A673 (cell line): Measurements from ENCODE around the gene RTP4.

ENCODE experiments used
- EZH2 ChIP-seq: fragments of 200-600 bp; sonication (generic); IDR thresholded peaks from 2 replicates; pipeline ENCODE4 v1.6.1; 2017; ENCODE audit warnings: borderline replicate concordance, low read depth, mild to moderate bottlenecking, mixed read lengths, antibody characterized with exemption, low read length; ENCODE audit not compliant: poor library complexity, severe bottlenecking
- TF ChIP-seq, protein P1 (sequence below): fragments of 300-800, 200-600 bp; sonication (generic); conservative IDR thresholded peaks from 2 replicates; pipeline ENCODE4 v1.5.1; 2017; ENCODE audit warnings: low read depth, mild to moderate bottlenecking, antibody characterized with exemption, low read length, moderate library complexity, mixed read lengths

DNA sequence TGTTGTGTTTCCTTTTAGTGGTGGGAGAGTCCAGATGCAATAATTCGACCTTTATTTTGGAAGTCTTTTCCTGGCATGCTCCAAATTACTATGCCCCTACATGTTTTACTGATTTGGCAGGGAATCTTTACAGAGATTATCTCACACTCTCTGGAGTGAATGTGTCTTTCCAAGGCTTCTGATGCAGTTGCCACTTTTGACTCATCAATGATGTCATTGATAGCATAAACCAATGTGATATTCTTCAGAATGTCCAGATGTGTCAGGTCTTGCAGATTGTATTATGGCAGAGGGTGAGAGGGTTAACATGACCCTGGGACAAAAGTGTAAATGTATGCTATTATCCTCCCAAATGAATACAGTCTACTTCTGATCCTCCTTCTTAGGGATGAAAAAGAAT is 9.7 kb downstream of the RTP4 start:
- TF ChIP-seq, protein P1, sequence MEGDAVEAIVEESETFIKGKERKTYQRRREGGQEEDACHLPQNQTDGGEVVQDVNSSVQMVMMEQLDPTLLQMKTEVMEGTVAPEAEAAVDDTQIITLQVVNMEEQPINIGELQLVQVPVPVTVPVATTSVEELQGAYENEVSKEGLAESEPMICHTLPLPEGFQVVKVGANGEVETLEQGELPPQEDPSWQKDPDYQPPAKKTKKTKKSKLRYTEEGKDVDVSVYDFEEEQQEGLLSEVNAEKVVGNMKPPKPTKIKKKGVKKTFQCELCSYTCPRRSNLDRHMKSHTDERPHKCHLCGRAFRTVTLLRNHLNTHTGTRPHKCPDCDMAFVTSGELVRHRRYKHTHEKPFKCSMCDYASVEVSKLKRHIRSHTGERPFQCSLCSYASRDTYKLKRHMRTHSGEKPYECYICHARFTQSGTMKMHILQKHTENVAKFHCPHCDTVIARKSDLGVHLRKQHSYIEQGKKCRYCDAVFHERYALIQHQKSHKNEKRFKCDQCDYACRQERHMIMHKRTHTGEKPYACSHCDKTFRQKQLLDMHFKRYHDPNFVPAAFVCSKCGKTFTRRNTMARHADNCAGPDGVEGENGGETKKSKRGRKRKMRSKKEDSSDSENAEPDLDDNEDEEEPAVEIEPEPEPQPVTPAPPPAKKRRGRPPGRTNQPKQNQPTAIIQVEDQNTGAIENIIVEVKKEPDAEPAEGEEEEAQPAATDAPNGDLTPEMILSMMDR: no peak
- TF ChIP-seq EZH2: no peak
